Superior temporal gyrus (tissue), 1 donor: Measurements from ENCODE around the gene MMP15.

Experiments
- DNase-seq: peaks from one replicate; pipeline ENCODE4 v3.0.0-alpha.2; 2016; ENCODE audit errors: extremely low spot score

The MMP15 gene

DNA sequence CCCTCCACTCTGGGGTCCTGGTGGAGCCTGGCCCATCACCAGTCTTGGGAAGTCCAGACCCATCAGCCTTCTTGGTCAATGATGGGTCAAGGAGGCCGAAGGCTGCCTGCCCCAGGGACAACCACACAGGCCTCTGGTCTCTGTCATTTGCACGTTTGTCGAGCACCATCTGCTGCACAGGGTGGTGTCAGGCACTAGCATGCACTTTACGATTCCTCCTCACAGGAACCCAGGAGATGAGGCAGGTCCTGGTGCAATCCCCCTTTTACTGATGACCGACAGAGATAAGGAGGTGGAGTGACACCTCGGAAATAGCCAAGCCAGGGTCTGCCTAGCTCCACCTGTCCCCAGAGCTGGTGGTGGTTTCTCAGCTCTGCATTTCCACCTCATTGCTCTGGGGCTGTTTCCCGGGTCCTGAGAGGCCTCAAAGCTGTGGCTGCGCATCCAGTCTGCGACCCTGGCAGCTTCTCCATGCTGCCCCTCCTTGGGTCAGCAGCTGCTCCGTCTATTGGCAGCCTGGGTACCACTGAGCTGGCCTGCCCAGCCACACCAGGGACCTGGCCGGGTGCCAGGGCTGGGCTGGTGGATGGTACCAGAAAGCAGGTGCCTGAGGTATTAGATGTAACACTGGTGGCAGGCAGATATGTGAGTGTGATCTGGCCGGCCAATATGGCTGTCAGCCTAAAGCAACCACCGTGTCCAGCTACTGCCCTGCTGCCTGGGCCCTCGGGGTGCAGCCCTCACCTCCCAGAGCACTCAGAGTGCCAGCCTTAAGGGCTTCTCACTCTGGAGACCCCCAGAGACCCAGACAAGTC lies 10.0 kb downstream of the MMP15 start:
- no peak for DNase-seq

DNA sequence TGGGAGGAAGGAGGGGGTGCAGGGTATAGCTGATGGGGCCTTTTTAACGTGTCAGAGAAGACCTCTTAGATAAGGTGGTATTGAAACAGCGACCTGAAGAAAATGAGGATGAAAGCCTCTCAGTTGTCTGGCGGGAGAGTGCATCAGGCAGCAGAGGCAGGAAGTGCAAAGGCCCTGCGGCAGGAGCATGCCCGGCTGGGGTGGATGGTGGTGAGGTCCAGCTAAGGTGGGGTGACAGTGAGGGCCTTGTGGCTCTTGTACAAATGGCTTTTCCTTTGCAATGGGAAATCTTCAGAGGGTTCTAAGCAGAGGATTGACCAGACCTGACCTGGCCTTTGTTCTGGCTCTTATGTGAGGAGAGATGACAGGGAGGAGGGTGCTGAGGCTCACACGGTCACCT lies 11.4 kb downstream of the MMP15 start:
- no peak for DNase-seq

GRCh38 chr16:58037365-58038057 lies 12.0 kb downstream of the MMP15 start:
- no peak for DNase-seq

DNA sequence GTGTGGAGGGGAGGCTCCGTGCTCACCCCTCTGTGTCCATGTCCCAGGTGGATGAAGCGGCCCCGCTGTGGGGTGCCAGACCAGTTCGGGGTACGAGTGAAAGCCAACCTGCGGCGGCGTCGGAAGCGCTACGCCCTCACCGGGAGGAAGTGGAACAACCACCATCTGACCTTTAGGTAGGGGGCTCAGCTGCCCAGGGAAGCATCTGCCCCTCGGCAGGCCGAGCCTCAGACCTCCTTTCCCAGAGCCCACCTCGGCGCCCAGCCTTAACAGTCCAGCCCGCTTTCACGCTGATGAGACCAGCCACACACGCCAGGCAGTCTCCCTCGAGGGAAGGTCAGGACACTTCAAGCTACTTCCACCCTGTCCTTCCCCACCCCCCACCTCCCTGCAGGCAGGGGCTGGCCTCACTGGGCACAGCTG lies 12.7 kb downstream of the MMP15 start:
- no peak for DNase-seq

GRCh38 chr16:58039829-58040495 lies 14.4 kb downstream of the MMP15 start:
- no peak for DNase-seq

DNA sequence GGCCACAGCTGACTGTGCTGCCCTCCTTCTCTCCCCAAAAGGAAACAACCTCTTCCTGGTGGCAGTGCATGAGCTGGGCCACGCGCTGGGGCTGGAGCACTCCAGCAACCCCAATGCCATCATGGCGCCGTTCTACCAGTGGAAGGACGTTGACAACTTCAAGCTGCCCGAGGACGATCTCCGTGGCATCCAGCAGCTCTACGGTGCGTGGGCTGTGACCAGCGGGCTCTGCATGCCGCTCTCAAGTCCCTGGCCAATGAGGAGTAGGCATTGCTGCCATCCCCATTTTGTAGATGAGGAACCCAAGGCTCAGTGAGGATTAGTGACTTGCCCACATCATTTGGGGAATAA lies 14.9 kb downstream of the MMP15 start:
- no peak for DNase-seq

- no peak for DNase-seq
Measured at GRCh38 chr16:58040945-58041627, 15.5 kb downstream of the MMP15 start.

GRCh38 chr16:58041628-58041955 lies 16.0 kb downstream of the MMP15 start:
- DNase-seq = no peak

- no peak for DNase-seq
Measured at GRCh38 chr16:58042001-58042885, 16.7 kb downstream of the MMP15 start.

DNA sequence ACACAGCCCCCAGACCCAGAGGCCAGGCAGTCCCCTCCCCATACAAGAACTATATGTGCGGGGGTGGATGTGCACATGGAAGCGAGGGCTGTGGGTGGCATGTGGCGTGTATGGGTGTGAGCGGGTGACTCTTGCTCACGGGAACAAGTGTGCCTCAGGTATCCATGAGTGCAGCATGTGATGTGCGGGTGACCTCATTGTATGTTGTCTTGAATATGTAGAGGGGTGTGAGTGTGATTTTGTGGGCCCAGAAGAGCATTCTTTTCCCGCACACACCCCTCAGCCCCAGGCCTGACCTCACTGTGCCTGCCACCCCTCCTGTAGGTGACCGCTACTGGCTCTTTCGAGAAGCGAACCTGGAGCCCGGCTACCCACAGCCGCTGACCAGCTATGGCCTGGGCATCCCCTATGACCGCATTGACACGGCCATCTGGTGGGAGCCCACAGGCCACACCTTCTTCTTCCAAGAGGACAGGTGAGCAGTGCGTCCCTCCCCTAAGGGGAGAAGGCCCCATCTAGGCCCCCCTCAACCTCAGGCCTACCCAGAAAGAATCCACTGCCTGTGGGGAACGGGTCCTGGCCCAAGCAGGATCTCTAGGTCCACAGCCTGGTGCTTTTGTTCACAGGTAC lies 17.4 kb downstream of the MMP15 start:
- no peak for DNase-seq

DNA sequence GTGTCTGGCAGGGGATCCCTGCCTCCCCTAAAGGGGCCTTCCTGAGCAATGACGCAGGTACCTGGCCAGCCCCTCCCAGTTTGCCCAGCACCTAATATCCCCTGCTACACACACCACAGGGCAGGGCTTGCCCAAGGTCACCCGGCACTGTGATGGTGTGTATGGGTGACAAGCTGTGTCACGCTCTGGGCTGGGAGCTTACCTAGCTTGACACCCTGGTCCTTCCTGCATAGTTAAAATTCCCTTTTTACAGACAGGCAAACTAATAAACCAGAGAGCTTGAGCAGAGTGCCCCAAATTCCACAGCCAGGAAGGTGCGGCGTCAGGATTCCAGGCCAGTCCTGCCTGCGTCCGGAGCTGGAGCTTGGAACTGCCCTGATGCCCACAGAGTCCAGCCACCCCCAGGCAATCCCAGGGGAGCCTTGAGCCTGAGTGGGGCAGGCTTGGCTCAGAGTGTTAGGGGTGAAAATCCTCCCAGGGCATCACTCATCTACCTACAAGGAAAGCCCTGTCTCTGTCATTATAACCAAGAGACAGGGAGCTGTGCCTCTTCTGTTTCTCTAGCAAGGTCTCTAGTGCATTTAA lies 18.1 kb downstream of the MMP15 start:
- no peak for DNase-seq

- no peak for DNase-seq
Measured at GRCh38 chr16:58044266-58045019, 18.9 kb downstream of the MMP15 start.

DNA sequence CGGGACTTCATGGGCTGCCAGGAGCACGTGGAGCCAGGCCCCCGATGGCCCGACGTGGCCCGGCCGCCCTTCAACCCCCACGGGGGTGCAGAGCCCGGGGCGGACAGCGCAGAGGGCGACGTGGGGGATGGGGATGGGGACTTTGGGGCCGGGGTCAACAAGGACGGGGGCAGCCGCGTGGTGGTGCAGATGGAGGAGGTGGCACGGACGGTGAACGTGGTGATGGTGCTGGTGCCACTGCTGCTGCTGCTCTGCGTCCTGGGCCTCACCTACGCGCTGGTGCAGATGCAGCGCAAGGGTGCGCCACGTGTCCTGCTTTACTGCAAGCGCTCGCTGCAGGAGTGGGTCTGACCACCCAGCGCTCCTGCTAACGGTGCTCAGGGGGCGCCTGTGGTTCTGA lies 19.5 kb downstream of the MMP15 start:
- no peak for DNase-seq

DNA sequence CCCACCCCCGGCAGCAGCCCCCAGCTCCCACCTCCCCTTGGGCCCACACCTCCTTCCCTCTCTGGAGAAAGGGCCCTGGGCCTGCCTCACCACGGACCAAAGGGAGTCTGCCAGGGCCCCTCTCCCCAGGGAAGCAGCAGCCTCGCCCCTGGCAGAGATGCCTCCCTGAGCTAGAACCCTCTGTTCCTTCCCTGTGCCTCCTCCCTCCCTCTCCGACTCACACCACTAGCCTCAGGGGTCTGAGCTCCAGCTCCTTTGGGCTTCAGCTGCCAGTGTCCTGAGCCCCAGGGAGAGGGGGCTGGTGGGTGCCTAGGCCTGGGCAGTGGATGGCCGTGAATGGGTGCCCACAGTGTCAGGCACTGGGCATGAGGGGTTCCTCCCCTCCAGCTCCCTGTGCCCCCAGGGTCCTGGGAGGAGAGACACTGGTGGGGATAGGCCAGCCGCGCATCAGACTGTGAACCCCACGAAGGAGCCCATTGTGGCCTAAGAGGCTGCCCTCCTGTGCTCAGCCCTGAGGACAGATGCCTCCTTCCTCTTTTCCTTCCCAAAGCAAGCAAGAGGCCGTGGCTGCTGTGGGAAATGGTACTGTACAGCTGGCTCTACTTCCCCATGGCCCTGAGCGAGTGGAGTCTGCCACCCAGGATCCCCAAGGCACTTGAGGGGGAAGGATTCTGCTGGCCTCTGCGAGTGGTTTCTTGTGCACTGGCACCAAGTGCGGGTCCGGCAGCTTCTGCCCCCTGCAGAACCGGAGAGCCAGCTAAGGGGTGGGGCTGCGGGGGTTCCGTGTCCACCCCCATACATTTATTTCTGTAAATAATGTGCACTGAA lies 20.7 kb downstream of the MMP15 start:
- no peak for DNase-seq

DNA sequence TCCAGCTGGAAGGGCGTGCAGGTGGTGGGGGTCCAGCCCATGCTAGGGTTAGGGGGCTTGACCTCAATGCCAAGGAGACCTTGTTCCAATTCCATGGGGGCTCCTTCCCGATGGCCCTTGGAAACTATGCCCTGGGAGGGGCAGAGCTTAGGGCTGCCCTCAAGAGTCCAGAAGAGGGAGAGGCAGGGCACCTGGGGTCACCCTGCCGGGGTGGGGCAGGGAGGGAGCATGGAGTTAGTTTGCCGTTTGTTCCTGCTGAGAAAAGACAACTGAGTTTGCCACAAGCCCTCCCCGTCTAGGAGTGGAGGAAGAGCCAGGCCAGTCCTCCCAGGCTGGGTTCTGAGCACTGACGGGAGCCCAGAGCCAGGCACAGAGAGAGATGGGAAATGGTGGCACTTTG lies 21.4 kb downstream of the MMP15 start:
- DNase-seq = no peak

- no peak for DNase-seq
Measured at GRCh38 chr16:58047557-58048348, 22.2 kb downstream of the MMP15 start.

DNA sequence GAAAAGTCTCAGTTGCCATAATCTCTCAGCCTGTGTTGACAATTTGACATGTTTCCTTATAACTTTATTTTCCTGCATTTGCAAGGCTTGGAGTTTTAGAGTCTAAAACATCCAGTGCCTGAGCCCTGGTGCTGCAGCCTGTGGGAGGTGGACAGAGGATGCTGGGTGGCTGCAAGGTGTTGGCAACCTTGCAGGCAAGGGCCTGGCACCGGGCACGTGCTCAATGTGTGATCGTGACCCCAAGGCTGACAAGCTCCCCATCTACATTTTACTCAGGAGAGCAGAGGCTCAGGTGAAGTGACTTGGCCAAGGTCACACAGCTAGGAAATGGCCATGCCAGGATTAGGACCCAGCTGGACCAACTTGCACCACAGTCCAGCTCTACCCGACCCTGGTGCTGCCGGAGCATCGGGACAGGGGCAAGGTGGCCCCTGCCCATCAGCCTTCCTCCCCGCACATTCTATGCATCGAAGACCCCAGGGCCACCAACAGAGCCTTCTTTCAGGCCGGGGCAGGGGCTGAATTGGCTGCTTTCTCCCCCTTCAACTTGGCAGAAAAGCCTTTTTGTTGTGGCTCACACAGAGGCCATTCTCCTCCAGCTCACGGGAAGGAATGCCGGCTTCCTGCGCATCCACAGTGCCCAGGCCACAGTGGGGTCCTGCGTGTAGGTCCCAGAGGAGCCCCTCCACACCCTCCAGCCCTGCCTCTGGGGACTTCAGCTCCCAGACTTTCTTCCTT lies 23.1 kb downstream of the MMP15 start:
- no peak for DNase-seq
